C1 segment of cervical spinal cord (tissue), 14 donors: ENCODE measurements around the gene COL9A3.
A peak's percentile ranks its signal among the peaks of the same experiment; 100 is the strongest.

Source experiments
- DNase-seq, 14 donors: peaks; one replicate each; lab custom pipeline; 2025; lab: John Stamatoyannopoulos, UW

COL9A3 gene

DNA sequence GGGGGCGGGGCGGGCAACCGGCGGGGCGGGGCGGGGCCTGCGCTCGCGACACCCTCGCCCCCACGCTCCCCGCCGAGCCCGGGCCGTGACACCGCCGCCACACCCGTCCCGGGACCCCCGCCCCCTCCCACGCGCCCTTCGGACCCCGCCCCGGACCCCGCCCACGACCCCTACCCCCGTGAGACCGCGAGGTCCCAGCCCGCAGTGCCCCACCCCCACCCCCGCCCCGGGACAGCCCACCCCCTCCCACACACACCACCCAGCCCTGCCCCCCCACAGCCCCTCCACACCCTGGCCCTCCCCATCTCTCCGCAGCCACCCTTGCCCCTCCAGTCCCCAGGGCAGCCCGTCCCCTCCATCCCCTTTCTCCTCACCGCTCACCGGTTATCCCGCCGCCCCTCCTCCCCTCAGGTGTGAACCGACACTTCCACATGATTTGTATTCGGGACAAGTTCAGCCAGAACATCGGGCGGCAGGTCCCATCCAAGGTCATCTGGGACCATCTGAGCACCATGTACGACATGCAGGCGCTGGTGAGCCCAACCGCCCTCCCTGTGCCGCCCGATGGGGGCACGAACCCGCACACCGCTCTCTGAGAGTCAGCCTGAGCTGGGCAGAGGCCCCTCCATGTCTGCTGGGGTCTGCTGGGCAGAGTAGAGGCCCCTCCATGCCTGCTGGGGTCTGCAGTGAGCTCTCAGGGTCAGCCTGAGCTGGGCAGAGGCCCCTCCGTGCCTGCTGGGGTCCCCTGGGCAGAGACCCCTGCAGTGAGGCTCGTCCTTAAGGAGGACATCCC lies 20.0 kb upstream of the COL9A3 start:
- DNase-seq: no peak

- DNase-seq: no peak
Measured at GRCh38 chr20:62797671-62798532, 18.9 kb upstream of the COL9A3 start.

DNA sequence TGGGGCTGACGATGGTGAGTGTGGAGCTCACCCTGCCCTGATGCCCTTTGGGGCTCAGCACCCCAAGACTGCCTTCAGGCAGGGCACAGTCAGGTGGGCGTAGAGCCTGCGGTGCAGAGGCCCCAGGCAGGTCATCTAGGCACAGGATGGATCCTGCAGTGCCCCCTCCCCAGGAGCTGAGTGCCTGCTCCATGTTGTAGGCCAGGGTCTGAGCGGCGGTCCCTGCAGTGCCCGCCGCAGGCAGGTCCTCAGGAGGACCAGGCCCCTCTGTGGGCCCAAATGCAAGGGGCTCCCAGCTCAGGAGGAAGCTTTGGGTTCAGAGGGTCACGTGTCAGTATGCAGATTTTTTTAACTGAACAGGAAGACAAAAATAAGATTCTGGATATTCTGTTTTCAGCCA lies 17.8 kb upstream of the COL9A3 start:
- no peak for DNase-seq

GRCh38 chr20:62799459-62799858 lies 17.4 kb upstream of the COL9A3 start:
- no peak for DNase-seq

DNA sequence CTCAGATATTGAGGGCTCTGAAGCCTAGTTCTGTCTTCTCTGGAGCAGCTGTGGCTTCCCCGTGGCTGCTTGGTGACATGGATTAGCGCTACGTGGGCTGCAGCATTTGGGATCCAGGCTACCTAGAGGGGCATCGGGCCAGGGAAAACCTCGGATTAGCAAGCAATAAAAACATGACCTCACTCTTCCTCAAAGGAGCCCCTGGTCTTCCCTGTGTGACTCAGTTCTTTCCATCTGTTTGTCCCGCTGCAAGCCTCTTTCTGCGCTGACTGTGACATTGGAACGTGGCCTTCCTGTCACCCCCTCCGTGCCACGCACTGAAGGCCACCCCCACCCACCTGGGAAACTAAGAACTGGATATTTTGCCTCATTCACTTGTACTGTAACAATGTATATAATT lies 17.0 kb upstream of the COL9A3 start:
- no peak for DNase-seq

- DNase-seq: no peak
Measured at GRCh38 chr20:62800314-62801259, 16.3 kb upstream of the COL9A3 start.

- DNase-seq: no peak
Measured at GRCh38 chr20:62801284-62802010, 15.4 kb upstream of the COL9A3 start.

DNA sequence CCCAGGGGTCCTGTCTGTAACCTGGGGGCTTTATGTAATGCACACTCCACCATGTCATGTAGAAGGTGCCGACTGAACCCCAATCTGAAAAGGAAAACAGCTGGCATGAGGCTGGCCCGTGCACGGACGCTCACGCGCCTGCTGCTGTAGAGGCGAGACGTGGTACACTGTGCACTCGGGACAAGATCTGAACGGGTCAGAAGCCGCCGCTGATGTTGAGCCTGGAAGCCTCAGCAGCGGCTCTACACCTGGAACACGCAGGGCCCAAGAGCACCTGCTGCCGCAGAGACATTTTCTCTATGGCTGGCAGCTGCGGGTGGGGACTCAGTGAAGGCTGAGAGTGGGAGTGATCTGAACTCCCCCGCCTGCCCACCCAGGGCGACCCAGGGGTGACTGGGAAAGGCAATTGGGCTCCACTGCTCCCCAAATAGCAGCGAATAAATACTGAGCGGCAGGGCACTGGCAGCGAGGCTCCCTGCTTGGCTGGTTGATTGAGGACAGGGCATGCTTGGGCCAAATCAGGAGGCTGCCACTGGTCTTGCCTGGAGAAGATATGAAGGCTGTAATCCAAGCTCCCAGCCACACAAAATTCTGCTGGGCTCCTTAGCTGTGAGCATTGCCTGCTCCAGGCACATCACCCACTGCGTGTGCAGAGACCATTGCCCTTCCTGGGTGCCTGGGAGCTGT lies 14.7 kb upstream of the COL9A3 start:
- peak in 1 of 14 donors; percentile 68 for DNase-seq

GRCh38 chr20:62804021-62804626 lies 12.7 kb upstream of the COL9A3 start:
- DNase-seq: peak in 1 of 14 donors; percentile 18

DNA sequence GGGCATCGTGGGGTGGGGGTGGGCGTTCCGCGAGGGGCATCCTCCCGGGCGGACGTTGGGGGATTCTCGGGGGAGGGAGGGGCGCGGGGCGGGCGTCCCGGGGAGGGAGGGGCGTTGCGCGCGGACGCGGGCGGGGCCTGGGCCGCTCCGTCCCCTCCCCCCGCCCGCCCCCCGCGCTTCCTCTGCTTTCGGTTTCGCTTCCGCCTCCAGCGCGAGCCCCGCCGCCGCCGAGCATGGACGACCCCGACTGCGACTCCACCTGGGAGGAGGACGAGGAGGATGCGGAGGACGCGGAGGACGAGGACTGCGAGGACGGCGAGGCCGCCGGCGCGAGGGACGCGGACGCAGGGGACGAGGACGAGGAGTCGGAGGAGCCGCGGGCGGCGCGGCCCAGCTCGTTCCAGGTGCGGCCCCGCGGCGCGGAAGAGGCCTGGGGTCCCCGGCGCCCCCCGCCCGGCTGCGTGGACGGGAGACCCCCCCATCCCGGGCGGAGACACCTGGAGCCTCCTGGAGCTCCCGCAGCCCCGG lies 12.2 kb upstream of the COL9A3 start, which contains the start of gene OGFR:
OGFR (plus strand) TSS at position 209 of the 528 bp plus-strand sequence; CDS start at position 234, 25 bp downstream.
- peak in 11 of 14 donors; percentile 21 to 66 (median 36) for DNase-seq

GRCh38 chr20:62805155-62805710 lies 11.6 kb upstream of the COL9A3 start:
- DNase-seq: no peak

DNA sequence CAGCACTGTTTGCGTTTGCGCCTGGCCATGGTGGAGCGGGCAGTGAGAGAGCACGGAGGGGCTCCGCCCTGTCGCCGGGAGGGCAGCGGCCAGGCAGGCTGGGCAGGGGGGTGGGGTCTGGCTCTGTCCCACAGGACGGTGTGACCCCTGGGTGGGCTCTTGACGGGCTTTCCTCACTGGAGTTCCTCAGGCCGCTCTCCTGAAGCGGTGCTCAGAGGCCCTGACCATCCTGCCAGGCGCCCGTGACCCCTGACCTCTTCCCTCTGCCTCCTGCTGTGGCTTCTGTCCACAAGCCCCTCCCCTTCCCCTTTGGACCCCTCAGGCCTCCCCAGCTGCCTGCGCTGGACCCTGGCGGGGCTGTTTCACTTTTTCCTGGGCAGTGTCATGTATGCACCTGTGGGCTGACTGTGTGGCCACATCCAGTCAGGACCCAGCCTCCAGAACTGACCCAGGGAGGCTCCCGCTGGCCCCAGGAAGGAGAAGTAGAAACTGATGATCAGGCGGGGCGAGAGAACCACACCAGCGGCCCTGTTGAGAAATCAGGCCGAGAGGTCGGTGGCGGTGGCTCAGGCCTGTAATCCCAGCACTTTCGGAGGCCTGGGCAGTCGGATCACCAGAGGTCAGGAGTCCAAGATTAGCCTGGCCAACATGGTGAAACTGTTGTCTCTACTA lies 11.0 kb upstream of the COL9A3 start:
- peak in 4 of 14 donors; percentile 21 to 50 (median 35) for DNase-seq

DNA sequence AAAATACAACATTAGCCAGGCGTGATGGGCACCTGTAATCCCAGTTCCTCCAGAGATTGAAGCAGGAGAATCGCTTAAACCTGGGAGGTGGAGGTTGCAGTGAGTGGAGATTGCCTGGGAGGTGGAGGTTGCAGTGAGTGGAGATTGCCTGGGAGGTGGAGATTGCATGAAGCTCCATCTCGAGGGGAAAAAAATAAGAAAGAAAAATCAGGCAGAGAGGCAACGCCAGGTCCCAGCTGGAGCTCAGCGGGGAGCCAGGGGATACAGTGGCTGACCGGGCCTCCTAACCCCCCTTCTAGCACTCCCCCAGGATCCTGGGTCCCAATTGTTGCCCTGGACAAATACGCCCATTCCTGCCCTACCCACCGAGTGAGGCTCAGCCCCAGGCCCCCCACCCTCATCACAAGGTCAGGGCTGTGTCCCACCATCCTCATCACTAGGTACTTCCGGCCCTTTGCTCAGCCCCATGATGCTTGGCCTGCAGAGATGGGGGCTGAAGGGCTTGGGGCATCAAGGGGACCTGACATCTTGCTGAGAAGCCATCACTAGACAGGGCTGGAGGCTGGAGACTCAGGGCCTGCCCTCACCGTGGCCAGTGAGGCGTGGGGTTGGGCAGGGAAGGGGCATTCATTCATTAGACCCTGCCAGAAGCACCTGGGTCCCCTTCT lies 10.3 kb upstream of the COL9A3 start:
- no peak for DNase-seq

DNA sequence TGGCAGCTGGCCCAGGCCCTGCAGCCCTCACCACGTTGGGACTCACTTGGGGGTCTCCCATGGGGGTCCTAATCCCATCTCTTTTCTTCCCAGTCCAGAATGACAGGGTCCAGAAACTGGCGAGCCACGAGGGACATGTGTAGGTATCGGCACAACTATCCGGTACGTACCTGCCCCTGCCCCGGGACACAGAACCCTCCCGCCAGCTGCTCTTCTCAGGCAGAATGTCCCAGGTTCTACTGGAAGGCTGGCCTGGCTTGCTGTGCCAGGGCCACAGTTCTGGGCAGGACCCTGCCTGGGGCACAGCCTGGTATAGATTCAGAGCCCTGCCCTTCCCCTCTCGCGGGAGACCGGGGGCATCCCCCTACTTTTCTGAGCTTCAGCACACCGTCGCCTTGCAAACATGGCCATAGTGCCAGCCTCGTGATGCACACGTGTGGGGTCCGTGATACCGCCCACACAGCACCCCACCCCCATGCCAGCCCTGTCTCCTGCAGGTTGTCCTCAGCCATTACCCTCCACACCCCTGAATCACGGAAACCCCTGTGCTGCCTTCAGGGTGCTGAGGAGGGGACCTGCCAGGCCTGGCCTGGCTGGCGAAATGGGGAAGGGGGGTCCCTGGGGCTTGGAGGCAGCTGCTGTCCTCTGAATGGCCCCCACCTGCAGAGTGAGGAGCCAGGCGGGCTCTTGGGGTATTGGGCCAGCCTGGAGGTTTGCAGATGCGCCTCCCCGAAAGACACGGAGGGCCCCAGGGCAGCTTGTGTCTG lies 9.2 kb upstream of the COL9A3 start:
- no peak for DNase-seq

- peak in 11 of 14 donors; percentile 12 to 67 (median 31) for DNase-seq
Measured at GRCh38 chr20:62808211-62808865, 8.5 kb upstream of the COL9A3 start.
